Left renal cortex interstitium (tissue), 4 donors: ENCODE measurements around the gene CCNB1. TPM values are rescaled to one million over a fixed set of nuclear protein-coding genes. Genes with fewer than 3 reads are reported as not detected.

ENCODE experiments used
- polyA plus RNA-seq, 4 donors: library from polyadenylated mRNA; unstranded; fragments of 120-200 nt; gene quantifications; one replicate each; pipeline ENCODE4 v1.2.1, GENCODE V29; 2013; ENCODE audit not compliant: insufficient read length in 4 of 4

Gene CCNB1
- polyA plus RNA-seq, 4 donors: 86.8 to 98.7 (median 88.6) TPM

Other genes with a start within 250 kb of the CCNB1 start
- gene SLC30A5, start 73.1 kb upstream of the CCNB1 start, polyA plus RNA-seq: 10 to 100 TPM; 73.6 to 93.1 (median 86.3) TPM
- 10 to 100 TPM; 22.5 to 24.8 (median 24.3) TPM for gene CENPH, start 22.4 kb downstream of the CCNB1 start, polyA plus RNA-seq
- 10 to 100 TPM; 38.7 to 43.0 (median 40.7) TPM for gene CDK7, start 67.7 kb downstream of the CCNB1 start, polyA plus RNA-seq
- 10 to 100 TPM in 3 of 4 donors, 1 to 10 TPM in 1; 9.0 to 14.9 (median 12.7) TPM for gene CCDC125, start 165.7 kb downstream of the CCNB1 start, polyA plus RNA-seq
- gene AK6, start 202.4 kb downstream of the CCNB1 start, polyA plus RNA-seq: 10 to 100 TPM; 62.8 to 94.8 (median 76.4) TPM
- 10 to 100 TPM; 49.3 to 64.6 (median 52.9) TPM for gene TAF9, start 202.4 kb downstream of the CCNB1 start, polyA plus RNA-seq
- gene RAD17, start 202.7 kb downstream of the CCNB1 start, polyA plus RNA-seq: 10 to 100 TPM; 35.7 to 40.0 (median 38.3) TPM
- 10 to 100 TPM; 24.1 to 29.0 (median 27.0) TPM for gene MARVELD2, start 248.0 kb downstream of the CCNB1 start, polyA plus RNA-seq